Measurements from ENCODE around the gene ADAR.

ADAR gene

GRCh38 chr1:154590756-154591155, 17.2 kb downstream of the ADAR start:
- TF ChIP-seq, protein P1, sequence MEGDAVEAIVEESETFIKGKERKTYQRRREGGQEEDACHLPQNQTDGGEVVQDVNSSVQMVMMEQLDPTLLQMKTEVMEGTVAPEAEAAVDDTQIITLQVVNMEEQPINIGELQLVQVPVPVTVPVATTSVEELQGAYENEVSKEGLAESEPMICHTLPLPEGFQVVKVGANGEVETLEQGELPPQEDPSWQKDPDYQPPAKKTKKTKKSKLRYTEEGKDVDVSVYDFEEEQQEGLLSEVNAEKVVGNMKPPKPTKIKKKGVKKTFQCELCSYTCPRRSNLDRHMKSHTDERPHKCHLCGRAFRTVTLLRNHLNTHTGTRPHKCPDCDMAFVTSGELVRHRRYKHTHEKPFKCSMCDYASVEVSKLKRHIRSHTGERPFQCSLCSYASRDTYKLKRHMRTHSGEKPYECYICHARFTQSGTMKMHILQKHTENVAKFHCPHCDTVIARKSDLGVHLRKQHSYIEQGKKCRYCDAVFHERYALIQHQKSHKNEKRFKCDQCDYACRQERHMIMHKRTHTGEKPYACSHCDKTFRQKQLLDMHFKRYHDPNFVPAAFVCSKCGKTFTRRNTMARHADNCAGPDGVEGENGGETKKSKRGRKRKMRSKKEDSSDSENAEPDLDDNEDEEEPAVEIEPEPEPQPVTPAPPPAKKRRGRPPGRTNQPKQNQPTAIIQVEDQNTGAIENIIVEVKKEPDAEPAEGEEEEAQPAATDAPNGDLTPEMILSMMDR (IDR thresholded peaks at IDR 0.05; ENCODE audit: low read depth, low read length) = no peak
- no peak overlapping the region for H3K4me3 ChIP-seq (ENCODE audit: low read depth, low read length)

- H3K4me3 ChIP-seq (ENCODE audit: low read depth, low read length) = no peak overlapping the region
- TF ChIP-seq, protein P1 (IDR thresholded peaks at IDR 0.05; ENCODE audit: low read depth, low read length) = no peak
Observed at GRCh38 chr1:154589780-154590179, 18.2 kb downstream of the ADAR start.

DNA sequence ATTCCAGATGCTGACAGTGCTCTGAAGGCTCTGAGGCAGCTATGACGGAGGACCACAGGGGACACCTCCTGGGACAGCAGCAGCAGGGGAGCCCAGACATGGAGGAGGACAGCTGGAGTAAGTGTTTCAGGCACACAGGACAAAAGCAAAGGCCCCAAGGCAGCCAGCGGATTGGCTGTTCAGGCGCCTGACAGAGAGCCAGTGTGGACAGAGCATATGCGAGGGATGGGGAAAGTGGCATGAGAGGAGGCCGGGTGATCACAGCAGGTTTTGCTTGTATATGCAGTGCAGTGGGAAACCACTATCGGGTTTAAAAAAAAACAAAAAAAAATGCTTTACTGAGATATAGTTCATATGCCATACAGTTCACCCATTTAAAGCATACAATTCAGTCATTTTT, 21.3 kb downstream of the ADAR start:
- TF ChIP-seq, protein P1 (IDR thresholded peaks at IDR 0.05; ENCODE audit: low read depth, low read length) = no peak
- H3K4me3 ChIP-seq (ENCODE audit: low read depth, low read length) = no peak overlapping the region

DNA sequence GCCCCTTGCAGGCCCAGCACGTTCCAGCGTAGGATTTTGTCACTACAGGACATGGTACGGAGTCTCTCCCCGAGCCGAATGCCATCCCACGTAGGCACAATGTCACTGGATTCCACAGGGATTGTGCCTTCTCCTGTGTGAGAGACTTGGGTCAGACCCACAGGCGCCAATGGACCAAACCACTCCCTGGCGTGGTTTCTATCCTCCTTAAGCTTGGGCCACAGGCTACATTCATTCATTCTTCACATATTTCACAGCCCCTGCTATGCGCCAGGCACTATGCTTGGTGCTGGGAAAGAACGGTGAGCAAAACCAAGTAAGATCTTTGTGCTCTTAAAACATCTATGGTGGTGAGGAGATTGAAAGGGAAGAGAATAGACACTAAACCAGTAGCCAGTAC, 21.8 kb downstream of the ADAR start:
- H3K4me3 ChIP-seq (ENCODE audit: low read depth, low read length) = no peak overlapping the region
- TF ChIP-seq, protein P1 (IDR thresholded peaks at IDR 0.05; ENCODE audit: low read depth, low read length) = no peak

- no peak overlapping the region for H3K4me3 ChIP-seq (ENCODE audit: low read depth, low read length)
- TF ChIP-seq, protein P1 (IDR thresholded peaks at IDR 0.05; ENCODE audit: low read depth, low read length) = no peak
Observed at GRCh38 chr1:154584267-154584994, 23.6 kb downstream of the ADAR start.

DNA sequence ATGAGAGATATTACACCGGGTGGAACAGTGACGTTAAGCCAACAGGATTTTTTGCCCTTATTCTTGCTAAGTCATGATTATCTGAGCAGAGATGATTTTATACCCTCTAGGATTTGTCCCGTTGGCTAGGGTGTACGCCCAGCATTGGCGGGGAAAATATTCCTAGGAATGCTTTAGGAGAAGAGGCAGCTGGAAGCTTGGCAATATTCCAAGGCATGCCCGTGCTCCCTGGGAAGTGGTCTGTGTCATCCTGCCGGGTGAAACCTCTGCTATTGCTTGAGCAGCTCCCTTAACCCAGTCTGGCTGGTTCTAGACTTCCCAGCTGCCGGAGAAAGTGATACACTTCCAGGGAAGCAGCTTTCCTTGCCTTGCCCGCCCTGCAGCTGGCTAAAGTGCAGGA, 24.2 kb downstream of the ADAR start:
- TF ChIP-seq, protein P1 (IDR thresholded peaks at IDR 0.05; ENCODE audit: low read depth, low read length) = no peak
- H3K4me3 ChIP-seq (ENCODE audit: low read depth, low read length) = no peak overlapping the region

GRCh38 chr1:154582885-154583284, 25.1 kb downstream of the ADAR start:
- H3K4me3 ChIP-seq (ENCODE audit: low read depth, low read length) = no peak overlapping the region
- TF ChIP-seq, protein P1 (IDR thresholded peaks at IDR 0.05; ENCODE audit: low read depth, low read length) = no peak
